ENCODE results near the gene DOK5. TPM values are rescaled to one million over a fixed set of nuclear protein-coding genes. Genes with fewer than 3 reads are reported as not detected.

DOK5 gene
- total RNA-seq, 1 donor from 2014 or later, result 14.3 TPM

GRCh38 chr20:54535746-54536145 lies 60.4 kb downstream of the DOK5 start:
- Histone ChIP-seq H3K27ac (replicated peaks) (no peak overlapping the region), H3K36me3 (no peaks in the 10 kb centered on the region), H3K27me3 (ENCODE audit: low read depth) (no peaks in the 10 kb centered on the region), H3K4me3 (no peak overlapping the region), H3K9me3 (replicated peaks) (peaks cover 25% of the 10 kb centered on the region), H3K4me1 (peaks cover 6% of the 10 kb centered on the region)
- TF ChIP-seq CTCF (IDR thresholded peaks at IDR 0.05; ENCODE audit: borderline replicate concordance), result no peak
- DNase-seq, result no peak
- intact Hi-C loops (cut with micrococcal nuclease), result no loop called here

- DNase-seq, result no peak
- Histone ChIP-seq H3K27me3 (ENCODE audit: low read depth) (no peaks in the 10 kb centered on the region), H3K36me3 (no peaks in the 10 kb centered on the region), H3K4me1 (peaks cover 6% of the 10 kb centered on the region), H3K4me3 (no peak overlapping the region), H3K9me3 (replicated peaks) (peaks cover 29% of the 10 kb centered on the region), H3K27ac (replicated peaks) (no peak overlapping the region)
- intact Hi-C loops (cut with micrococcal nuclease), result no loop called here
- TF ChIP-seq CTCF (IDR thresholded peaks at IDR 0.05; ENCODE audit: borderline replicate concordance), result no peak
Observed at GRCh38 chr20:54539521-54540046, 64.2 kb downstream of the DOK5 start.

GRCh38 chr20:54543369-54543768 lies 68.0 kb downstream of the DOK5 start:
- Histone ChIP-seq H3K27ac (replicated peaks) (no peak overlapping the region), H3K9me3 (replicated peaks) (peaks cover 20% of the 10 kb centered on the region), H3K4me3 (no peak overlapping the region), H3K27me3 (ENCODE audit: low read depth) (no peaks in the 10 kb centered on the region), H3K36me3 (no peaks in the 10 kb centered on the region), H3K4me1 (no peaks in the 10 kb centered on the region)
- DNase-seq, result no peak
- TF ChIP-seq CTCF (IDR thresholded peaks at IDR 0.05; ENCODE audit: borderline replicate concordance), result no peak
- intact Hi-C loops (cut with micrococcal nuclease), result no loop called here

GRCh38 chr20:54545676-54546358 lies 70.4 kb downstream of the DOK5 start:
- H3K36me3 ChIP-seq, result no peaks in the 10 kb centered on the region
- H3K4me1 ChIP-seq, result no peaks in the 10 kb centered on the region
- H3K27me3 ChIP-seq (ENCODE audit: low read depth), result no peaks in the 10 kb centered on the region
- H3K4me3 ChIP-seq, result no peak overlapping the region
- H3K27ac ChIP-seq (replicated peaks), result no peak overlapping the region
- intact Hi-C loops (cut with micrococcal nuclease), result no loop called here
- peaks cover 8% of the 10 kb centered on the region for H3K9me3 ChIP-seq (replicated peaks)
- no peak for DNase-seq
- TF ChIP-seq CTCF (IDR thresholded peaks at IDR 0.05; ENCODE audit: borderline replicate concordance), result no peak

GRCh38 chr20:54548849-54549248 lies 73.5 kb downstream of the DOK5 start:
- no peak for DNase-seq
- H3K36me3 ChIP-seq, result no peaks in the 10 kb centered on the region
- H3K9me3 ChIP-seq (replicated peaks), result peaks cover 8% of the 10 kb centered on the region
- no peaks in the 10 kb centered on the region for H3K27me3 ChIP-seq (ENCODE audit: low read depth)
- H3K4me1 ChIP-seq, result no peaks in the 10 kb centered on the region
- no peak overlapping the region for H3K4me3 ChIP-seq
- TF ChIP-seq CTCF (IDR thresholded peaks at IDR 0.05; ENCODE audit: borderline replicate concordance), result no peak
- H3K27ac ChIP-seq (replicated peaks), result no peak overlapping the region
- intact Hi-C loops (cut with micrococcal nuclease), result no loop called here

Data from left ventricle myocardium inferior (tissue), 1 donor.